T-helper 2 cell treated with Interferon-gamma antibody and Interleukin-4, amounts not matched to agents 5 μg/mL and 100 μg/mL, for 36 hours (primary cell): ENCODE data around the gene MAB21L3.
A peak's percentile ranks its signal among the peaks of the same experiment; 100 is the strongest.
"Not testable (repeated sequence)": the region's sequence is repeated elsewhere in the genome, so short reads cannot be mapped to it uniquely, and the experiment has no call there.

ENCODE experiments used
- DNase-seq: peaks from one replicate; pipeline ENCODE4 v3.0.0; 2021; ENCODE audit warnings: low spot score
- H3K27ac Mint-ChIP-seq: one replicate; pipeline ENCODE4 v1.8.0; 2021; ENCODE audit warnings: mild to moderate bottlenecking, mixed read lengths
- H3K27me3 Mint-ChIP-seq: one replicate; pipeline ENCODE4 v1.8.0; 2021; ENCODE audit warnings: low read depth, mixed read lengths
- H3K36me3 Mint-ChIP-seq: one replicate; pipeline ENCODE4 v1.8.0; 2021; ENCODE audit warnings: low read depth, mixed read lengths
- H3K4me1 Mint-ChIP-seq: one replicate; pipeline ENCODE4 v1.8.0; 2021; ENCODE audit warnings: low read depth, mixed read lengths
- H3K4me3 Mint-ChIP-seq: one replicate; pipeline ENCODE4 v1.8.0; 2022; ENCODE audit warnings: mild to moderate bottlenecking, moderate library complexity, mixed read lengths
- H3K9me3 Mint-ChIP-seq: one replicate; pipeline ENCODE4 v1.8.0; 2021; ENCODE audit warnings: mixed read lengths

MAB21L3 gene

GRCh38 chr1:116138277-116138792 is 27.1 kb downstream of the MAB21L3 start:
- H3K9me3 Mint-ChIP-seq: no peaks in the 10 kb centered on the region
- H3K4me1 Mint-ChIP-seq: peaks cover 7% of the 10 kb centered on the region
- H3K27me3 Mint-ChIP-seq: peaks cover 18% of the 10 kb centered on the region
- no peaks in the 10 kb centered on the region for H3K36me3 Mint-ChIP-seq
- no peak for DNase-seq
- H3K27ac Mint-ChIP-seq: no peak overlapping the region
- H3K4me3 Mint-ChIP-seq: peak overlapping the region; percentile 52

GRCh38 chr1:116139592-116140134 is 28.5 kb downstream of the MAB21L3 start:
- peaks cover 7% of the 10 kb centered on the region for H3K4me1 Mint-ChIP-seq
- no peaks in the 10 kb centered on the region for H3K36me3 Mint-ChIP-seq
- no peak overlapping the region for H3K4me3 Mint-ChIP-seq
- H3K27me3 Mint-ChIP-seq: peaks cover 18% of the 10 kb centered on the region
- DNase-seq: no peak
- no peak overlapping the region for H3K27ac Mint-ChIP-seq
- peaks cover 6% of the 10 kb centered on the region for H3K9me3 Mint-ChIP-seq

- peaks cover 3% of the 10 kb centered on the region for H3K4me1 Mint-ChIP-seq
- H3K27me3 Mint-ChIP-seq: peaks cover 16% of the 10 kb centered on the region
- H3K4me3 Mint-ChIP-seq: no peak overlapping the region
- no peak for DNase-seq
- no peak overlapping the region for H3K27ac Mint-ChIP-seq
- H3K9me3 Mint-ChIP-seq: peaks cover 6% of the 10 kb centered on the region
- H3K36me3 Mint-ChIP-seq: no peaks in the 10 kb centered on the region
These were observed 33.0 kb downstream of the MAB21L3 start for GRCh38 chr1:116144151-116144550.

- H3K27ac Mint-ChIP-seq, H3K4me3 Mint-ChIP-seq, H3K36me3 Mint-ChIP-seq, H3K4me1 Mint-ChIP-seq, H3K9me3 Mint-ChIP-seq: not testable (repeated sequence)
- DNase-seq: peak; percentile 2
- peaks cover 11% of the 10 kb centered on the region for H3K27me3 Mint-ChIP-seq
These were observed 35.4 kb downstream of the MAB21L3 start for GRCh38 chr1:116146447-116147113.

GRCh38 chr1:116147114-116147510 is 35.9 kb downstream of the MAB21L3 start:
- Mint-ChIP-seq H3K27ac (no peak overlapping the region), H3K4me1 (peaks cover 7% of the 10 kb centered on the region)

GRCh38 chr1:116147972-116148371 is 36.8 kb downstream of the MAB21L3 start:
- peaks cover 9% of the 10 kb centered on the region for H3K27me3 Mint-ChIP-seq
- peaks cover 7% of the 10 kb centered on the region for H3K4me1 Mint-ChIP-seq
- no peaks in the 10 kb centered on the region for H3K36me3 Mint-ChIP-seq
- H3K27ac Mint-ChIP-seq: no peak overlapping the region
- H3K4me3 Mint-ChIP-seq: no peak overlapping the region
- no peak for DNase-seq
- peaks cover 6% of the 10 kb centered on the region for H3K9me3 Mint-ChIP-seq

More at GRCh38 chr1:116147114-116147510, 35.9 kb downstream of the MAB21L3 start:
- Mint-ChIP-seq H3K36me3 (no peaks in the 10 kb centered on the region), H3K9me3 (peaks cover 6% of the 10 kb centered on the region), H3K4me3 (no peak overlapping the region), H3K27me3 (peaks cover 9% of the 10 kb centered on the region)
- no peak for DNase-seq

GRCh38 chr1:116148967-116149366 is 37.8 kb downstream of the MAB21L3 start:
- Mint-ChIP-seq H3K4me1 (peaks cover 7% of the 10 kb centered on the region), H3K4me3 (no peak overlapping the region), H3K36me3 (no peaks in the 10 kb centered on the region), H3K27ac (no peak overlapping the region), H3K27me3 (peaks cover 6% of the 10 kb centered on the region), H3K9me3 (peaks cover 4% of the 10 kb centered on the region)
- no peak for DNase-seq

- Mint-ChIP-seq H3K4me1 (peaks cover 7% of the 10 kb centered on the region), H3K36me3 (no peaks in the 10 kb centered on the region), H3K4me3 (no peak overlapping the region), H3K27ac (no peak overlapping the region), H3K27me3 (peaks cover 15% of the 10 kb centered on the region), H3K9me3 (no peaks in the 10 kb centered on the region)
- no peak for DNase-seq
These were observed 39.2 kb downstream of the MAB21L3 start for GRCh38 chr1:116150368-116150767.

GRCh38 chr1:116151739-116152576 is 40.8 kb downstream of the MAB21L3 start:
- peak; percentile 80 for DNase-seq
- peaks cover 7% of the 10 kb centered on the region for H3K4me1 Mint-ChIP-seq
- H3K36me3 Mint-ChIP-seq: no peaks in the 10 kb centered on the region
- no peak overlapping the region for H3K27ac Mint-ChIP-seq
- H3K27me3 Mint-ChIP-seq: peaks cover 25% of the 10 kb centered on the region
- no peaks in the 10 kb centered on the region for H3K9me3 Mint-ChIP-seq
- H3K4me3 Mint-ChIP-seq: peak overlapping the region; percentile 64

GRCh38 chr1:116152577-116152943 is 41.4 kb downstream of the MAB21L3 start:
- no peak for DNase-seq
- Mint-ChIP-seq H3K27ac (no peak overlapping the region), H3K4me1 (peaks cover 7% of the 10 kb centered on the region), H3K9me3 (no peaks in the 10 kb centered on the region), H3K36me3 (no peaks in the 10 kb centered on the region), H3K4me3 (no peak overlapping the region), H3K27me3 (peaks cover 29% of the 10 kb centered on the region)

GRCh38 chr1:116152950-116153691 is 41.9 kb downstream of the MAB21L3 start:
- Mint-ChIP-seq H3K4me3 (no peak overlapping the region), H3K36me3 (no peaks in the 10 kb centered on the region), H3K27me3 (peaks cover 29% of the 10 kb centered on the region), H3K9me3 (no peaks in the 10 kb centered on the region), H3K27ac (no peak overlapping the region), H3K4me1 (peaks cover 7% of the 10 kb centered on the region)
- no peak for DNase-seq

- no peak for DNase-seq
- Mint-ChIP-seq H3K27ac (no peak overlapping the region), H3K27me3 (peaks cover 29% of the 10 kb centered on the region), H3K4me3 (no peak overlapping the region), H3K9me3 (no peaks in the 10 kb centered on the region), H3K4me1 (peaks cover 7% of the 10 kb centered on the region), H3K36me3 (no peaks in the 10 kb centered on the region)
These were observed 42.5 kb downstream of the MAB21L3 start for GRCh38 chr1:116153692-116154031.

GRCh38 chr1:116154536-116154935 is 43.3 kb downstream of the MAB21L3 start:
- no peak overlapping the region for H3K27ac Mint-ChIP-seq
- H3K4me1 Mint-ChIP-seq: peaks cover 7% of the 10 kb centered on the region
- H3K27me3 Mint-ChIP-seq: peaks cover 37% of the 10 kb centered on the region
- H3K36me3 Mint-ChIP-seq: no peaks in the 10 kb centered on the region
- DNase-seq: no peak
- no peak overlapping the region for H3K4me3 Mint-ChIP-seq
- no peaks in the 10 kb centered on the region for H3K9me3 Mint-ChIP-seq

GRCh38 chr1:116157096-116157495 is 45.9 kb downstream of the MAB21L3 start:
- Mint-ChIP-seq H3K27ac (no peak overlapping the region), H3K9me3 (no peaks in the 10 kb centered on the region), H3K27me3 (peaks cover 45% of the 10 kb centered on the region), H3K36me3 (no peaks in the 10 kb centered on the region), H3K4me1 (no peaks in the 10 kb centered on the region), H3K4me3 (no peak overlapping the region)
- DNase-seq: no peak
